IPS-18c (cell line): ENCODE results near the gene EXOC6.

Source experiments
- H3K4me3 ChIP-seq: 2 replicates; pipeline ENCODE4 v1.7.0; 2013; ENCODE audit warnings: low read depth, mild to moderate bottlenecking, low read length, moderate library complexity; ENCODE audit not compliant: insufficient read depth
- H3K9me3 ChIP-seq: one replicate; pipeline ENCODE4 v1.6.1; 2013; ENCODE audit warnings: mild to moderate bottlenecking, low read length, moderate library complexity; ENCODE audit not compliant: control insufficient read depth, insufficient read depth

EXOC6 gene

GRCh38 chr10:92848441-92849233 lies at the start of gene EXOC6:
Gene EXOC6, plus strand, starts transcription at chr10:92848520. Its CDS starts 14 bp downstream, at chr10:92848534.
- peak within 1 kb of the TSS; percentile 85 for H3K4me3 ChIP-seq
- H3K9me3 ChIP-seq: peaks cover 4% of the 10 kb centered on the region

DNA sequence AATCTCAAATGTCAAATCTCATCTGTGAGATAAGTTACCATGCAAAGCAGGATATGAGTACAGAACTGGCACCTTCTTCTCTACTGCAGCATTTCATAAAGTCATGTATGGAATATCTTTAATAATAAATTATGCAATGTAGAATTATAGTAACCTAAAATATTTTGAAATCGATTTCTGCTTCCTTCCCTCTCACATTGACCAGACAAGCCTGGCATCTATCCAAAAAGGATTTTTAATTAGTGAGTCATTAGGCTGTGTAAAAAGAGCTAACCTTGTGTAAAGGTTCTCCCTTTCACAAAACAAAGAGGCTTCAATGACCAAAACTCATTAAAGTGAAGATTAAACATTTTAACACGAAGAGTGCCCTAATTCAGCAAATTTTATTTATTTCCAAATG lies 48.8 kb upstream of the EXOC6 start:
- no peak overlapping the region for H3K4me3 ChIP-seq
- H3K9me3 ChIP-seq: no peaks in the 10 kb centered on the region

DNA sequence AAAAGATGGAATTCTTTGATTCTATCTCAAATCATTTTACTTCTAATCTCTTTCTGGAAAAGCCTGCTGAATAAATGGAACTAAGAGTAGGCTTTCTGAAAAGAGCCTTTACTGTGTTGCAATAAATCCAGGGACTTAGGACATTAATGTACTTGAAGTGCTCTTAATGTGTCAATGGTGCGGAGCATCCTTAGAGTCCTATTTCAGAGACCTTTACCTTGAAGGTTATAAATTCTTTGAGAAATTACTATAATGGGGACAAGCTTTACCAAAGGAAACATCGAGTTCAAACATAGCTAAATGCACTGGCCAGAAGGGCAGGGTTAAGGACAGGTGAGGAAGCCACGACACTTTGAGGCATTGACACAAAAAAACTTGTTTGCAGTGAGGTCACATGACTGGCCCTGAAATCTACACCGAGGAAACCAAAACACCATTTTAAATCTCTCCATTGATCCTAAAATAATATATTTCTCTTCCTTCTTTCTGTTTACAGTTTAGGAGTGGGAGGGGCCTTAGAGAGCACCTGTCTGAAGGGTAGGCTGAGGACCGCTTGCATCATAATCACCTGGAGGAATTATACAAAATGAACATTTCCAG lies 48.1 kb upstream of the EXOC6 start:
- no peaks in the 10 kb centered on the region for H3K9me3 ChIP-seq
- no peak overlapping the region for H3K4me3 ChIP-seq

DNA sequence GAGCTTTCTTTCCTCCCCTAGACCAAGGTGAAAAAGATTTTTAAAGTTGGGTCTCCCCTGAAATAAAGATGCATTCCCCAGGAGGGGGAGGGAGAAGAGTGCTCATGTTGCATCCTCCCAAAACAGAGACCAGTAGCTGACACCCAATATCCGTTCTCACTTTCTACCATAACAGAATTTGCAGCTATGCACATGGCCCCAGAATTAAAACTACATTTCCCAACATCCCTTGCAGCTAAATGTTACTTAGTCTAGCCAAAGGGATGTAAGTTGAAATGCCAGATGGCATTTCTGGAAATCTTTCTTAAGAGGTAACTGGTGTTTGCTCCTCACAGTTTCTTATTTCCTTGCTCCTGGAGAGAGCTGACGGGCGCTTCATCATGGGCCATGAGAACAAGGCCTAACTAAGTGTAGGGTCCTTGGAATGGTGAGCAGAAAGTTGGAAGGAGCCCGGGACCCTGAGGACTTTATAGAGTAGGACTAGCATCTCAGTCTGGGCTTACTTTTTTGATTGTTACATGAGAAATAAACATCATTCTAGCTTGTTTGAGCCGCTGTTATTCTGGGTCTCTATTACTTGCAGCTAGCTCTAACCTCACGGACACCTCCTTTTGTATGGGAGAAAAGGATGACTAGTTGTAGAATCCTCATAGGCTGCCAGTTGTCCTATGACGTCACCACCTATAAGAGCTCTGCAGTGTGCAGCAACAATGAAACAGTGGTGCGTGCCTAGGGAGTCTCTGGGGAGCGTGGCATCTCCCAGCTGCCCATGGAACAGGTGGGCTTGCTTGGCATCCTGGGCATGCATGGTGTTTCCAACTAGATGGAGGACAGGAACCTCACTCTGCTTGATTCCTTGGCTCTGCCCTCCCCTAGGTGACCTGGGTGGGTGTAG lies 46.1 kb upstream of the EXOC6 start:
- no peak overlapping the region for H3K4me3 ChIP-seq
- no peaks in the 10 kb centered on the region for H3K9me3 ChIP-seq

- H3K4me3 ChIP-seq: no peak overlapping the region
- no peaks in the 10 kb centered on the region for H3K9me3 ChIP-seq
Measured at GRCh38 chr10:92809840-92810239, 38.5 kb upstream of the EXOC6 start.

GRCh38 chr10:92810934-92811532 lies 37.3 kb upstream of the EXOC6 start:
- no peak overlapping the region for H3K4me3 ChIP-seq
- no peaks in the 10 kb centered on the region for H3K9me3 ChIP-seq

DNA sequence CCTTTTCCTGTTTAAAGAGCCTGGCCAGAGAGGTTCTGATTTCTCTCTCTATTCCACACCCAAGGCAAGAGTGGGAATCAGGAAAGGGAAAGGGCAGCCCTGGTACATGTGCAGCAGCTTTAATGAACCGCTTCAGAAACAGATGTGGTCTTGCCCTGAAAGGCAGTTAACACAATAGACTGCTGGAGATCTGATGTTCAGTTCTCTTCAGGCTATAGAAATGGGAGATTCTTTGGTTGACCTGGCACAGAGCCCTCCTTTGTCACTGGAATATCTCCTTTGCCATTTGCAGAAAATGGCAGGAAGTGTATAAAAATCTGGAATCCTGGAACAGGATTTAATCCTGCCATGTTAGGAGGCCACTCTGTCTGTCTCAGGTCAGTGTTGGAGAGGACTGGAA lies 36.3 kb upstream of the EXOC6 start:
- H3K4me3 ChIP-seq: no peak overlapping the region
- no peaks in the 10 kb centered on the region for H3K9me3 ChIP-seq

DNA sequence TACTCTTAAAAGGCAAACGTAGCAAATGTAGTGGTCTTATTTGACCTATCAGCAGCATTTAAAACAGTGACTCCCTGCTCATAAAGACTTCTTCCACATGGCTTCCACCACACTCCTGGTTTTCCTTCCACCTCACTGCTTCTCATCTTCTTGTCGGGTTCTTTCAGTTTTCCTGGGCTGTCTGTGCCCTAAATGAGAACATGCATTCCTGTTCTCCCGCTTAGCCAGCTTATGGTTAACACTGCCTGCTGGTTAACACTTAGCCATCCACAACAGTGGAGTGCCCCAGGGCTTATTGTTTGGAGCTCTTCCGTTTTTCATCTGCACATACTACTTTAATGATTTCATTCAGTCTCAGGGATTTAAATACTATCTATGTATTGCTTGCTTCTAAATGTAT lies 34.3 kb upstream of the EXOC6 start:
- Histone ChIP-seq H3K9me3 (no peaks in the 10 kb centered on the region), H3K4me3 (no peak overlapping the region)

GRCh38 chr10:92814790-92815189 lies 33.5 kb upstream of the EXOC6 start:
- Histone ChIP-seq H3K9me3 (no peaks in the 10 kb centered on the region), H3K4me3 (no peak overlapping the region)

DNA sequence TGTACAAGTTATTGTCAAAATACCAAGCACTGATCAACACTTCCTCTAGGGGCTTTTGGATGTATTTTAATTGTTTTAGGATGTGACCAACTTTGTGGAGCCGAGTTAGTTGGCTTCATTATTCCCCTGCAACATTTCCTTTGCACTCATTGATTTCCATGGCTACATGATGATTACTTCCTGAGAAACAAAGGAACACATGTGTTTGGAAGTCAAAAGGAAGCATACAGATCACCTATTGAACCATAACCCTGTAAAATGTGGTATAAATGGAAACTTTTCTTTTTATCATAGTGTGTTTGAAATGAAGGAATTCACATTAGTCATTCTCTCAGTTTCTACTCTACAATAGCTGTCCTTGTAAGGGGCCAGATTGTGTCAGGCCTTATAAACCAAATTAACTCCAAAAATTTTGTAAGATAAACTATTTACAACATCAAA lies 32.2 kb upstream of the EXOC6 start:
- no peaks in the 10 kb centered on the region for H3K9me3 ChIP-seq
- H3K4me3 ChIP-seq: no peak overlapping the region

GRCh38 chr10:92822060-92822634 lies 26.2 kb upstream of the EXOC6 start:
- H3K9me3 ChIP-seq: no peaks in the 10 kb centered on the region
- no peak overlapping the region for H3K4me3 ChIP-seq

GRCh38 chr10:92822964-92823363 lies 25.4 kb upstream of the EXOC6 start:
- no peaks in the 10 kb centered on the region for H3K9me3 ChIP-seq
- H3K4me3 ChIP-seq: no peak overlapping the region

GRCh38 chr10:92826061-92826460 lies 22.3 kb upstream of the EXOC6 start:
- Histone ChIP-seq H3K9me3 (no peaks in the 10 kb centered on the region), H3K4me3 (no peak overlapping the region)

DNA sequence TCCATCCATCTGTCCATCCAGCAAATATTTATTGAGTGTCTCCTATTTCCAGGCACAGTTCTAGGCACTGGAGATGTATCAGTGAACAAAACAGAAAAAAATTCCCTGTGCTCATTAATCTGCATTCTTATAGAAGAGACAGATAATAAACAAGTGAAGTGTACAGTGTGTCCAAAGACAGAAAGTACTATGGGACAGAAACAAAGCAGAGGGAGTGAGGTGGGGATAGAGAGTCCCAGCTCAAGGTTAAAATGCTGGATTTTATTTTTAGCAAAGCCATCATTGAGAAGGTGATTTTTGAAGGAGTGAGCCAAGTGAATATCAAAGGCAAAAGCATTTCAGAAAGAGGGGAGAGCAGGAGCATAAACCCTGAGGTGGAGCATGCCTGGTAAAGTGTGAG lies 21.8 kb upstream of the EXOC6 start:
- Histone ChIP-seq H3K4me3 (no peak overlapping the region), H3K9me3 (no peaks in the 10 kb centered on the region)

- no peak overlapping the region for H3K4me3 ChIP-seq
- no peaks in the 10 kb centered on the region for H3K9me3 ChIP-seq
Measured at GRCh38 chr10:92829042-92829785, 19.1 kb upstream of the EXOC6 start.

GRCh38 chr10:92829786-92830377 lies 18.4 kb upstream of the EXOC6 start:
- H3K9me3 ChIP-seq: no peaks in the 10 kb centered on the region

More at GRCh38 chr10:92829786-92830377, 18.4 kb upstream of the EXOC6 start:
- no peak overlapping the region for H3K4me3 ChIP-seq
